HL-60 (cell line): ENCODE results near the gene EGFLAM.

ENCODE experiments used
- DNase-seq, 2 experiments: peaks; one replicate each; pipeline ENCODE4 v3.0.0-alpha.2; 2010 to 2020; ENCODE audit warnings: low read depth in 1 of 2, low spot score in 1 of 2
- H3K27ac ChIP-seq: fragments of 250-450 bp; sonication (Bioruptor Pico); replicated peaks from 2 replicates; pipeline ENCODE4 v1.5.1; 2020; ENCODE audit warnings: mild to moderate bottlenecking, moderate library complexity
- H3K27me3 ChIP-seq: fragments of 250-450 bp; sonication (Bioruptor Pico); 2 replicates; pipeline ENCODE4 v1.5.1; 2021; ENCODE audit warnings: mild to moderate bottlenecking, moderate library complexity; ENCODE audit not compliant: insufficient read depth, poor library complexity, severe bottlenecking
- H3K4me3 ChIP-seq: replicated peaks from 2 replicates; pipeline ENCODE4 v1.5.1; 2011; ENCODE audit warnings: mild to moderate bottlenecking, control low read depth, low read length; ENCODE audit not compliant: insufficient read depth
- GABPA ChIP-seq: IDR thresholded peaks from 2 replicates; pipeline ENCODE4 v1.6.1; 2012; ENCODE audit warnings: low read depth
- POLR2AphosphoS5 ChIP-seq: IDR thresholded peaks from 2 replicates; pipeline ENCODE4 v1.6.1; 2012; ENCODE audit warnings: low read depth
- SPI1 ChIP-seq: IDR thresholded peaks from 2 replicates; pipeline ENCODE4 v1.6.1; 2012; ENCODE audit warnings: low read depth, mild to moderate bottlenecking, borderline replicate concordance
- TF ChIP-seq, protein P1 (sequence below): IDR thresholded peaks from one replicate; pipeline ENCODE4 v1.5.1; 2011; ENCODE audit warnings: low read length, control low read depth, inconsistent platforms; ENCODE audit not compliant: insufficient read depth
- TF ChIP-seq, protein P2 (sequence below): IDR thresholded peaks from 2 replicates; pipeline ENCODE4 v1.6.1; 2012; ENCODE audit warnings: low read depth; ENCODE audit not compliant: insufficient replicate concordance

The EGFLAM gene

DNA sequence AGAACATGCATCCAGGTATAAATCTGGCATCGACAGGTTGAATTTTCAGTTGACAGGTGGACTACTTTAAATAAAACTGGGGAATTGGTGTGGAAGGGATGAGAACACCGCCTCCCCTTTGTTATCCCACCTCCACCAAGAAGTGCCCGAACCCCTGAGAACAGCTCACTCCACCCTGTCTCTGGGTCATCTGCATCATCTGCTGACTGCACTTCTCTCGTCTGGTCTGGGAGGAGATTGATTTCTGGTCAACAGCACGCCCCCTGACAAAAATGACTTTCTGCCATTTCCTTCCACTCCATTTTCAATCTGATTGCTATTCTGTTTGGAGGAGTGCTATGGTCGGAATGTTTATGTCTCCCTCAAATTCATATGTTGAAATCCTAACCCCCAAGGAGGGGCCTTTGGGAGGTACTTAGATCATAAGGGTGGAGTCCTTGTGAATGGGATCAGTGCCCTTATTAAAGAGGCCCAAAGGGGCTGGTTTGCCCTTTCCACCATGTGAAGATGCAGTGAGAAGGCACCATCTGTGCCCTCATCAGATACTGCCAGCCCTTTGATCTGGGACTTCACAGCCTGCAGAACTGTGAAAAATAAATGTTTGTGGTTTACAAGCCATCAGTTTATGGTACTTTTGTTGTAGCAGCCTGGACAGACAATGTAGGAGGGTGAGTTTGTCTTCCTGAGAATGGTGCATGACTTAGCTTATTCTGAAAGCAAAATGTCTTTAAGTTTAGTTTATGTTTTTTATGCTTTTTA, 145.7 kb downstream of the EGFLAM start:
- no peak for DNase-seq
- peaks cover 3% of the 10 kb centered on the region for H3K27me3 ChIP-seq
- H3K27ac ChIP-seq = no peak overlapping the region
- TF ChIP-seq, protein P1, sequence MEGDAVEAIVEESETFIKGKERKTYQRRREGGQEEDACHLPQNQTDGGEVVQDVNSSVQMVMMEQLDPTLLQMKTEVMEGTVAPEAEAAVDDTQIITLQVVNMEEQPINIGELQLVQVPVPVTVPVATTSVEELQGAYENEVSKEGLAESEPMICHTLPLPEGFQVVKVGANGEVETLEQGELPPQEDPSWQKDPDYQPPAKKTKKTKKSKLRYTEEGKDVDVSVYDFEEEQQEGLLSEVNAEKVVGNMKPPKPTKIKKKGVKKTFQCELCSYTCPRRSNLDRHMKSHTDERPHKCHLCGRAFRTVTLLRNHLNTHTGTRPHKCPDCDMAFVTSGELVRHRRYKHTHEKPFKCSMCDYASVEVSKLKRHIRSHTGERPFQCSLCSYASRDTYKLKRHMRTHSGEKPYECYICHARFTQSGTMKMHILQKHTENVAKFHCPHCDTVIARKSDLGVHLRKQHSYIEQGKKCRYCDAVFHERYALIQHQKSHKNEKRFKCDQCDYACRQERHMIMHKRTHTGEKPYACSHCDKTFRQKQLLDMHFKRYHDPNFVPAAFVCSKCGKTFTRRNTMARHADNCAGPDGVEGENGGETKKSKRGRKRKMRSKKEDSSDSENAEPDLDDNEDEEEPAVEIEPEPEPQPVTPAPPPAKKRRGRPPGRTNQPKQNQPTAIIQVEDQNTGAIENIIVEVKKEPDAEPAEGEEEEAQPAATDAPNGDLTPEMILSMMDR = no peak
- TF ChIP-seq, protein P2, sequence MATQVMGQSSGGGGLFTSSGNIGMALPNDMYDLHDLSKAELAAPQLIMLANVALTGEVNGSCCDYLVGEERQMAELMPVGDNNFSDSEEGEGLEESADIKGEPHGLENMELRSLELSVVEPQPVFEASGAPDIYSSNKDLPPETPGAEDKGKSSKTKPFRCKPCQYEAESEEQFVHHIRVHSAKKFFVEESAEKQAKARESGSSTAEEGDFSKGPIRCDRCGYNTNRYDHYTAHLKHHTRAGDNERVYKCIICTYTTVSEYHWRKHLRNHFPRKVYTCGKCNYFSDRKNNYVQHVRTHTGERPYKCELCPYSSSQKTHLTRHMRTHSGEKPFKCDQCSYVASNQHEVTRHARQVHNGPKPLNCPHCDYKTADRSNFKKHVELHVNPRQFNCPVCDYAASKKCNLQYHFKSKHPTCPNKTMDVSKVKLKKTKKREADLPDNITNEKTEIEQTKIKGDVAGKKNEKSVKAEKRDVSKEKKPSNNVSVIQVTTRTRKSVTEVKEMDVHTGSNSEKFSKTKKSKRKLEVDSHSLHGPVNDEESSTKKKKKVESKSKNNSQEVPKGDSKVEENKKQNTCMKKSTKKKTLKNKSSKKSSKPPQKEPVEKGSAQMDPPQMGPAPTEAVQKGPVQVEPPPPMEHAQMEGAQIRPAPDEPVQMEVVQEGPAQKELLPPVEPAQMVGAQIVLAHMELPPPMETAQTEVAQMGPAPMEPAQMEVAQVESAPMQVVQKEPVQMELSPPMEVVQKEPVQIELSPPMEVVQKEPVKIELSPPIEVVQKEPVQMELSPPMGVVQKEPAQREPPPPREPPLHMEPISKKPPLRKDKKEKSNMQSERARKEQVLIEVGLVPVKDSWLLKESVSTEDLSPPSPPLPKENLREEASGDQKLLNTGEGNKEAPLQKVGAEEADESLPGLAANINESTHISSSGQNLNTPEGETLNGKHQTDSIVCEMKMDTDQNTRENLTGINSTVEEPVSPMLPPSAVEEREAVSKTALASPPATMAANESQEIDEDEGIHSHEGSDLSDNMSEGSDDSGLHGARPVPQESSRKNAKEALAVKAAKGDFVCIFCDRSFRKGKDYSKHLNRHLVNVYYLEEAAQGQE = no peak
- TF ChIP-seq POLR2AphosphoS5 = no peak
- no peak for TF ChIP-seq SPI1
- TF ChIP-seq GABPA = no peak
- H3K4me3 ChIP-seq = no peak overlapping the region

DNA sequence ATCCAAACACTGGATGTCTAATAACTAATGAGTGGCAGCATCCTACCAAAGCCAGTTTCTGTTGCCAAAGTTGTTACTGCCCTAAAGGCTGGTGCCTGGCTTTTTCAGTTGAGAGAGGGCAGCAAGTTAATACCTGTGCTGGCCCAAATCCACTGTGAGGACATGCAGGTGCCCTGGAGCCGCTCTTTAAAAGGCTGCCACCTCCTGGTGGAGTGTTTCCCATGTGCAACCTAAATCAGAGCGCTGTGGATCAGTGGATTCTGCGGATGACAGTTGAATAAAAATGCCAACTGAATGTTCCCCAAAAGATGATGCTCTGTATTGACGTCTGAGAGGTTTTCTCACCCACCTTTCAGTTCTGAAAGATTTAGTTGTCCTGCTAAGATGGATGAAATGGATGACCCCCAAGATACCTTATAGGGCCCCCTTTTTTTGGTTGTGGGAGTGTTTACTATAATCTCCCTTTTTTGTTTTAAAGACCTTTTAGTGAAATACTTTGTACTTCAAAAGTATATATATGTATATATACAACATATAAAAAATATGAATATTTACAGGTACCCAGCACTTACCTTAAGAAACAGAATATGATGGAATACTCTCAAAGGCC, 146.4 kb downstream of the EGFLAM start:
- H3K27ac ChIP-seq = no peak overlapping the region
- H3K27me3 ChIP-seq = peaks cover 3% of the 10 kb centered on the region
- DNase-seq = no peak
- TF ChIP-seq, protein P1 = no peak
- no peak for TF ChIP-seq GABPA
- TF ChIP-seq, protein P2 = no peak
- no peak for TF ChIP-seq SPI1
- TF ChIP-seq POLR2AphosphoS5 = no peak
- H3K4me3 ChIP-seq = no peak overlapping the region

DNA sequence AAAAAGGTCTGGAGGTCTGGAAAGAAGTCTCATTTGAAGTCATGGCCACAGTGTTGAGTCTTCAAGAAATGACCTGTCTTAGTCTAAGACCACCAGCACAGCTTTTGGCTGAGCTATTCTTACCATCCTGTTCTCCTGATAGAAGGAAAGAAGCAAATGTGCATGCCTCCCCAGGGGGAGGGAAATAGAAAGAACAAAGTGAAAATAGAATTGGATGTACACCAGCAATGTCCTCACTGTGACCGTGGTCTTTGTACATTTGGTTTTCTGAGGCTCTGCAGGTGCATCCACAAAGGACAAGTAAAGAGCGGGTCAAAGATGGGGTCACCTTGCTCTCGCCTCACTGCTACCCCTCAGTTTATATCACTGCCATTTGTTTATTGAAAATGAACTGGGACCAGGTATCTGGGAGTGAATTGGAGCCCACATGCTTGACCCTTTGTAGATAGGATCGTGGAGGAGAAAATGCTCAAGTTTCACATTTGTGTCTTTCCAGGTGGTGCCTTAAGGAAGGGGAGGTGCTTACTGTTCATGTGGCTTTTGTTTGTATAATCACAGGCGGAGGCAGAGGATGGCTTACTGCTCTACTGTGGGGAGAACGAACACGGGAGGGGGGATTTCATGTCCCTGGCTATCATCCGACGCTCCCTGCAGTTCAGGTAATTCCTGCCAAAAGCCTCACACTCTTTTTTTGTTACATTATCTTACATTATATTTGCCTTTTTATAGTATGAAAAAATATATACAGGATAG, 150.3 kb downstream of the EGFLAM start:
- no peak for DNase-seq
- TF ChIP-seq GABPA = no peak
- TF ChIP-seq POLR2AphosphoS5 = no peak
- no peak for TF ChIP-seq SPI1
- TF ChIP-seq, protein P2 = no peak
- TF ChIP-seq, protein P1 = no peak
- Histone ChIP-seq H3K4me3 (no peak overlapping the region), H3K27ac (no peak overlapping the region), H3K27me3 (no peaks in the 10 kb centered on the region)
